ENCODE results near the gene PCDHA8.
"Not testable (repeated sequence)": the region's sequence is repeated elsewhere in the genome, so short reads cannot be mapped to it uniquely, and the experiment has no call there.

Gene PCDHA8

GRCh38 chr5:140870221-140871201, 29.5 kb downstream of the PCDHA8 start:
- H3K27ac ChIP-seq: no peak overlapping the region
- TF ChIP-seq, protein P1, sequence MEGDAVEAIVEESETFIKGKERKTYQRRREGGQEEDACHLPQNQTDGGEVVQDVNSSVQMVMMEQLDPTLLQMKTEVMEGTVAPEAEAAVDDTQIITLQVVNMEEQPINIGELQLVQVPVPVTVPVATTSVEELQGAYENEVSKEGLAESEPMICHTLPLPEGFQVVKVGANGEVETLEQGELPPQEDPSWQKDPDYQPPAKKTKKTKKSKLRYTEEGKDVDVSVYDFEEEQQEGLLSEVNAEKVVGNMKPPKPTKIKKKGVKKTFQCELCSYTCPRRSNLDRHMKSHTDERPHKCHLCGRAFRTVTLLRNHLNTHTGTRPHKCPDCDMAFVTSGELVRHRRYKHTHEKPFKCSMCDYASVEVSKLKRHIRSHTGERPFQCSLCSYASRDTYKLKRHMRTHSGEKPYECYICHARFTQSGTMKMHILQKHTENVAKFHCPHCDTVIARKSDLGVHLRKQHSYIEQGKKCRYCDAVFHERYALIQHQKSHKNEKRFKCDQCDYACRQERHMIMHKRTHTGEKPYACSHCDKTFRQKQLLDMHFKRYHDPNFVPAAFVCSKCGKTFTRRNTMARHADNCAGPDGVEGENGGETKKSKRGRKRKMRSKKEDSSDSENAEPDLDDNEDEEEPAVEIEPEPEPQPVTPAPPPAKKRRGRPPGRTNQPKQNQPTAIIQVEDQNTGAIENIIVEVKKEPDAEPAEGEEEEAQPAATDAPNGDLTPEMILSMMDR (conservative IDR thresholded peaks at IDR 0.05): no peak

DNA sequence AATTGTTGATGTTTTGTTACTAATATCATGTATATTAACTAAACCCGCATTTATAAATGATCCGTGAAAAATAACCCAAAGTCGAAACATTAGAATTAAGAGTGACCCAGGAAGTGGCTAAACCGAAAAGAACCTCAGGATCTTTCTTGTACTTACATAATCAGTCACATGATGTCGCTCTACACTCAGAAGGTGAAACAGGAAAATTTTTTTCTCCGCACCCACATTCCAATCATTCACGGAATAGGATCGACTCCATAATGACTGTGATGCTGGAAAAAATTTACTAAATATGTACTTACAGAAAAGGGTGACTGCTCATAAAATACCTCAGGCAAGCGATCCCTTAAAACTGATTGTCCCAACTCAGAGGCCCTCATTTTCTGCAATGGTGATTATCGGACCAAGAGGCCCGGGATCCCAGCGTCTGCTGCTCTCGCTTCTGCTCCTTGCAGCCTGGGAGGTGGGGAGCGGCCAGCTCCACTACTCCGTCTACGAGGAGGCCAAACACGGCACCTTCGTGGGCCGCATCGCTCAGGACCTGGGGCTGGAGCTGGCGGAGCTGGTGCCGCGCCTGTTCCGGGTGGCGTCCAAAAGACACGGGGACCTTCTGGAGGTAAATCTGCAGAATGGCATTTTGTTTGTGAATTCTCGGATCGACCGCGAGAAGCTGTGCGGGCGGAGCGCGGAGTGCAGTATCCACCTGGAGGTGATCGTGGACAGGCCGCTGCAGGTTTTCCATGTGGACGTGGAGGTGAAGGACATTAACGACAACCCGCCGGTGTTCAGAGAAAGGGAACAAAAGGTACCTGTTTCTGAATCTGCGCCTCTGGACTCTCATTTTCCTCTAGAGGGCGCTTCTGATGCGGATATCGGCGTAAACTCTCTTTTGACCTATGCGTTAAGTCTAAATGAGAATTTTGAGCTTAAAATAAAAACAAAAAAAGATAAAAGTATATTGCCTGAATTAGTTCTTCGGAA, 34.4 kb downstream of the PCDHA8 start, which contains the start of gene PCDHA12:
Gene PCDHA12 (plus strand): TSS at position 224 of the 981 bp plus-strand sequence. CDS start 165 bp downstream, at position 389.
- TF ChIP-seq, protein P1 (conservative IDR thresholded peaks at IDR 0.05): peak; percentile 60
- H3K27ac ChIP-seq: peak within 1 kb of the TSS; percentile 70

GRCh38 chr5:140876541-140877261, 35.7 kb downstream of the PCDHA8 start:
- H3K27ac ChIP-seq: not testable (repeated sequence)

DNA sequence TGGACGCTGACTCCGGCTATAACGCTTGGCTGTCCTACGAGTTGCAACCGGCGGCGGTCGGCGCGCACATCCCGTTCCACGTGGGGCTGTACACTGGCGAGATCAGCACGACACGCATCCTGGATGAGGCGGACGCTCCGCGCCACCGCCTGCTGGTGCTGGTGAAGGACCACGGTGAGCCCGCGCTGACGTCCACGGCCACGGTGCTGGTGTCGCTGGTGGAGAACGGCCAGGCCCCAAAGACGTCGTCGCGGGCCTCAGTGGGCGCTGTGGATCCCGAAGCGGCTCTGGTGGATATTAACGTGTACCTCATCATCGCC, 36.2 kb downstream of the PCDHA8 start:
- no peak overlapping the region for H3K27ac ChIP-seq
- TF ChIP-seq, protein P1 (conservative IDR thresholded peaks at IDR 0.05): no peak

- H3K27ac ChIP-seq: peak within 1 kb of the TSS; percentile 64
- TF ChIP-seq, protein P1 (conservative IDR thresholded peaks at IDR 0.05): peak; percentile 15; the same call in 1 of the 2 replicates
Measured at GRCh38 chr5:140881889-140882590, 41.1 kb downstream of the PCDHA8 start, which contains the start of gene PCDHA13. PCDHA13 (plus strand) TSS chr5:140882124; CDS start chr5:140882269, 145 bp downstream.

- H3K27ac ChIP-seq: peak overlapping the region; percentile 64
- TF ChIP-seq, protein P1 (conservative IDR thresholded peaks at IDR 0.05): peak; percentile 68
Measured at GRCh38 chr5:140882591-140882899, 41.6 kb downstream of the PCDHA8 start.

- H3K27ac ChIP-seq: no peak overlapping the region
Measured at GRCh38 chr5:140883373-140883772, 42.4 kb downstream of the PCDHA8 start.

More at GRCh38 chr5:140883373-140883772, 42.4 kb downstream of the PCDHA8 start:
- TF ChIP-seq, protein P1 (conservative IDR thresholded peaks at IDR 0.05): no peak
